Retinal pigment epithelial cell (primary cell): ENCODE measurements around the gene FBN1.

Experiments used
- DNase-seq: peaks from one replicate; pipeline ENCODE4 v3.0.0-alpha.2; 2010; ENCODE audit warnings: low read depth
- H3K4me3 ChIP-seq: 2 replicates; pipeline ENCODE4 v1.5.1; 2011; ENCODE audit warnings: mild to moderate bottlenecking, low read length, control low read depth, moderate library complexity
- TF ChIP-seq, protein P1 (sequence below): conservative IDR thresholded peaks from 2 replicates; pipeline ENCODE4 v1.5.1; 2011; ENCODE audit warnings: low read depth, low read length, control low read depth, inconsistent platforms

FBN1 gene

DNA sequence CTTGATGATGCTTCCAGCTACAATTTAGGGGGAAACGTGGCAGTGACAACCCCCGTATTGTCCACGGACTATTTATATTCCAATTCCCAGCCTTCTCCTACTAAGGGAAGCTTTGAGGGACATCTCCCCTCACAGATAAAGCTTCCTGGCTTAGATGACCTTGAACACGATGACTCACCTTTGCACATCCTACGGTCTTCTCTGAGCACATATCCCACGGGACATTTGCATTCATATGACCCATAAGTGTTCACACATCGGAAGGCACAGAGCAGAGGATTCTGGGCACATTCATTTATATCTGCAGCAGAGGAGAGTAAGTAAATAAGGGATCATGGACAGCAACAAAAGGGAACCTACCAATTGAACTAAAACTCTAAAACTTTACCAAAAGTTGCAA lies 212.8 kb downstream of the FBN1 start:
- H3K4me3 ChIP-seq = no peak overlapping the region
- TF ChIP-seq, protein P1, sequence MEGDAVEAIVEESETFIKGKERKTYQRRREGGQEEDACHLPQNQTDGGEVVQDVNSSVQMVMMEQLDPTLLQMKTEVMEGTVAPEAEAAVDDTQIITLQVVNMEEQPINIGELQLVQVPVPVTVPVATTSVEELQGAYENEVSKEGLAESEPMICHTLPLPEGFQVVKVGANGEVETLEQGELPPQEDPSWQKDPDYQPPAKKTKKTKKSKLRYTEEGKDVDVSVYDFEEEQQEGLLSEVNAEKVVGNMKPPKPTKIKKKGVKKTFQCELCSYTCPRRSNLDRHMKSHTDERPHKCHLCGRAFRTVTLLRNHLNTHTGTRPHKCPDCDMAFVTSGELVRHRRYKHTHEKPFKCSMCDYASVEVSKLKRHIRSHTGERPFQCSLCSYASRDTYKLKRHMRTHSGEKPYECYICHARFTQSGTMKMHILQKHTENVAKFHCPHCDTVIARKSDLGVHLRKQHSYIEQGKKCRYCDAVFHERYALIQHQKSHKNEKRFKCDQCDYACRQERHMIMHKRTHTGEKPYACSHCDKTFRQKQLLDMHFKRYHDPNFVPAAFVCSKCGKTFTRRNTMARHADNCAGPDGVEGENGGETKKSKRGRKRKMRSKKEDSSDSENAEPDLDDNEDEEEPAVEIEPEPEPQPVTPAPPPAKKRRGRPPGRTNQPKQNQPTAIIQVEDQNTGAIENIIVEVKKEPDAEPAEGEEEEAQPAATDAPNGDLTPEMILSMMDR = no peak
- DNase-seq = no peak

DNA sequence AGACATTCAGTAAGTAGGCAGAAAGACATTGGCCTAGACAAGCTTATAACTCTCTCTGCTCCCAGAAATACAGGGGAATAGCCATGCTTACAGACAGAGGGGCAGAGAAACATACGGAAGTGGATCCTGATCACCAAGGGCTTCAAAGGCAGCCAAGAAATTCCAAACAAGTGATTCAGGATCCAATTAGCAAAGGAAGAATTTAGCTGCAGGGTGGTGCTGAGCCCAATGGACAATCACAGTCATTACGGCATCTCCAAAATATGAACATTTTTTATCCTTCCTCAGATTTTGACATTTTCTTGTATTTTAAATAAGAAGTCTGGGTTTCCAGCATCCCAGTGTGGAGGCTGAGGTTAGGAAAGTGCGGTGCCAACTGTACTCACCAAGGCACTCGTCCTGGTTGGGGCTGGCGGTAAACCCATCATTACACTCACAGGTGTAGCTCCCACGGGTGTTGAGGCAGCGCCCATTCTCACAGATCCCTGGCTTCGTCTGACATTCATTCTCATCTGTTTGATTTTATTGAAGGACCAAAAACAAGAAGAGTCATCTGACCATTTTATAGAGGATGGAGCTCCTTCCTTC lies 217.5 kb downstream of the FBN1 start:
- TF ChIP-seq, protein P1 = no peak
- DNase-seq = peak; percentile 25
- H3K4me3 ChIP-seq = no peak overlapping the region

DNA sequence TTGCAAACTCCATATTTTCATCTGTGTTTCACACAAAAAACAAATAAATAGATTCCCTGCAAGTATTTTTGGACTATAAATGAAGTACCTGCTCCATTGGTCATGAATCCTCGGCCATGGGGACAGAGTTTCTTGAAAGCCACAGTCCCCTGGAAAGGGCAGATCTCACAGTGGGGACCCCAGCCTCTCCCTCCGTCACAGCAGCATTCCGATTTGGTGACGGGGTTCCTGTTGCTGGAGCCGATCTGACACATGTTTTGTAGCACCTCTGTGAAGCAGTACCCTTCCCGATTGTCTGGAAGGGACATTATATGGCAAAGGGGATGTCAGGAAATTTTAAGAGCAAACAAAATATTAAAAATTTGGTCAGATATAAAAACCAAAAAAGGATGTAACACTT lies 218.0 kb downstream of the FBN1 start:
- TF ChIP-seq, protein P1 = no peak
- no peak for DNase-seq
- no peak overlapping the region for H3K4me3 ChIP-seq

DNA sequence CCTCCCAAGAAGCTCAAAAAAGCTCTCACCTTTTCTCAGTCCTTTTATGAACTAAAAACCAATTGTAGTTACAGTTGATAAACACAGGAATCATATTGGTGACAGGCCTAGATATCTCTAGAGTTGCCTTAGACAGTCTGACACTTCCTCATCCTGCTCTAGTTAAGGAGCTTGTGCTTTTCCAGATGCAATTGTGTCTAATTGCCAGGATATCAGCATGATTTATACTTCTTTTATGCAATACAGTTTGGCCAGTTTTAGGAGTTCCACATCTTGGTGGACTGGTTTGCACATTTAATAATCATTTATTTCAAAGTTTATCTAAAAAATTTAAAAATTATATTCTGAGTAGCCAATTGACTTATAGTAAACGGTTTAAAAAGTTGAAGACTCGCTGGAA lies 218.6 kb downstream of the FBN1 start:
- H3K4me3 ChIP-seq = no peak overlapping the region
- DNase-seq = no peak
- TF ChIP-seq, protein P1 = no peak

DNA sequence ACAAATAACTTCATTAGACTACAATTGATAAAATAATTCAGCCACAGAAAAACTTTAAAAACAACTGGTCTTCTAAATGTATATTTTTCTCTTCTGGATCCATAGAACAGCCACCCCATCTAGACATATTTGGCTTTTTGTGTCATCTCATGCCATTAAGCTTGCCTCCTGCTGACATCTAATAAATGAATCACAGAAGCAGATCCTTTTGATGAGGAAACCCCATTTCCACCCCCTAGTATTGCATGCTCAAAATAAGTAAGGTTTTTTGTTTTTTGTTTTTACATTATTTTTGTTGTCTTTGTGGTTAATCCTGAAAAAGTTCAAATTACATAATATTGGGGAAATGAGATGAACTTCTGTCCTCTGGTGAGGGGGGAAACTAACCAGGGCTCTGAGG lies 219.5 kb downstream of the FBN1 start:
- TF ChIP-seq, protein P1 = no peak
- H3K4me3 ChIP-seq = no peak overlapping the region
- no peak for DNase-seq

DNA sequence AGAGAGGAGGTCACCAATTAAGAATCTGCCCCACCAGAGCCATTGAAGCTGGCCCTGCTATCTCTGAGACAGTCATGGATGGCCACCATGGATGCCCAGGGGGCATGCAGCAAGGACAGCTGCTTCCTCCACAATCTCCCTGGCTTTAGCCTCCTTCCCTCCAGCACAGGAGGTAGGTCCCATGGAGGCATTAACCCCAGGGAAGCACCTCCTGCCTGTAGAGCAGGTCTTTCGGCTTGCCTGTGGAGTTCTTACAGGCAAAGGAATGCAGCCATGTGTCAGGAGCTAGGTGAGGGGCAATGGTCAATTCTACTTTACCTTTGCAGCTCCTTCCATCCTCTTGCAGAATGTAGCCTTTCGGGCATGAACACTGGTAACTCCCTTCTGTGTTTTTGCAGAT lies 220.5 kb downstream of the FBN1 start:
- TF ChIP-seq, protein P1 = no peak
- no peak overlapping the region for H3K4me3 ChIP-seq
- no peak for DNase-seq

DNA sequence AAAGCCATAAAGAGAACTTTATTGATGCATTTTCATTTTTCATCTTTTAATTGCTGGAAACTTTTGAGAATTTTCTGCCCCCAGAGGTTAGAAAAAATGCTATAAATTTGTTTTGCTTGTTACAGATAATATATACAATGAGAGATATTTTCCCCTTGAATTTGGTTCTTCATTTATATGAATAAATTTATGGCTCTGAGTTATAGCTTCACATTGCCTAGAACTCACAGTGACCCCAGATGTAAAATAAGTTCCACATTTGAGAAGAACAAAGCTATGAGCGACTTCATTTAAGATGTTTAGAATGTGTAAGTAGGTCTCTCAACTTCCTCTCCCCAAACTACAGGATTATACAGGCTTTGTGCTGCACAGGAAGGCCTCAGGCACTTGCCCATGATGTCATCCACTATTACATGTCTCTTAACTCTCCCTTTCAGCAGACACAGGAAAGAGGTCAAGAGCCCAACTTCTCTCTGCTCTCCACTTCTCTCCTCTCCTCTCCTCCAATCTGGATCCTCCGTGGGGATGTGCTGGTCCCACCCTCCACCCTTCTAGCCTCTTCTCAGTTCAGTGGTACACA lies 221.5 kb downstream of the FBN1 start:
- DNase-seq = no peak
- TF ChIP-seq, protein P1 = no peak
- H3K4me3 ChIP-seq = no peak overlapping the region
